ENCODE measurements around the gene CCDC74A. TPM values are rescaled to one million over a fixed set of nuclear protein-coding genes. Genes with fewer than 3 reads are reported as not detected.

The CCDC74A gene
- total RNA-seq, 1 donor from 2014 or later = 2.8 TPM

DNA sequence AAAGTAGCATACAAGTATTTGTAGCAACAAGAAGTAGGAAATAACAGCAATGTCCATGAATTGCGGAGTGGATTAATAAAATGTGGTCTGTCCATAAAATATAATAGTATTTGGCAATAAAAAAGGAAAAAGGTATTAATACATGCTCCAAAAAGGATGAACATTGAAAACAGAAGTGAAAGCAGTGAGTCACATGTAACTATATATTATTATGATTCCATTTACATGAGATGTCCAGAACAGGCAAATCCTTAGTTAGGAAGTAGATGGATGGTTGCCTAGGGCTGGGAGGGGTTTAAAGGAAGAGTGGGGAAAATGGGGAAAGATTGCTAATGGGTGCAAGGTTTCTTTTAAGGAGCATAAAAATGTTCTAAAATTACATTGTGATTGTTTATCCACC lies 44.5 kb downstream of the CCDC74A start:
- Mint-ChIP-seq H3K4me3 (ENCODE audit: low read depth) (no peak overlapping the region), H3K4me1 (ENCODE audit: low read depth) (no peaks in the 10 kb centered on the region), H3K9me3 (no peaks in the 10 kb centered on the region), H3K27ac (no peak overlapping the region), H3K27me3 (ENCODE audit: low read depth) (peaks cover 17% of the 10 kb centered on the region), H3K36me3 (ENCODE audit: low read depth) (no peaks in the 10 kb centered on the region)
- intact Hi-C loops (cut with micrococcal nuclease) = no loop called here
- no peak for DNase-seq (ENCODE audit: low spot score)

DNA sequence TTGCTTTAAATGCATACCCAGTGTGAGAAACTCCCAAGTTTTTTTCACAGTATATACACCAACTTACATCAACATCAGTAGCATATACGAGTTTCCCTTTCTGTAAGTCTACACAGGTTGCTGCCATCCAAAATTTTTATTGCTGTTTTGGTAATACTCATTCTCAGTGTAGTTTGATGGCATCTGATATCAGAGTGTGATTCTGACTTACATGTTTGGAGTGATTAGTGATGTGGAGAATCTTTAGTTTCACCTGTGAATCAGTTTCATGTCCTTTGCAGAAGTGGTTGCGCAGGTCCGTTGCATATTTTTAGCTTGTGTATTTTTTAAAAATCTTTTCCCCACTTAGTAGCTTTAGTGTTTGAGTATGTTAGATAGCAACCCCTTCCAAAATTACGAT lies 50.1 kb downstream of the CCDC74A start:
- intact Hi-C loops (cut with micrococcal nuclease) = no loop called here
- no peak for DNase-seq (ENCODE audit: low spot score)
- Mint-ChIP-seq H3K27ac (no peak overlapping the region), H3K9me3 (no peaks in the 10 kb centered on the region), H3K27me3 (ENCODE audit: low read depth) (peaks cover 8% of the 10 kb centered on the region), H3K4me1 (ENCODE audit: low read depth) (no peaks in the 10 kb centered on the region), H3K36me3 (ENCODE audit: low read depth) (no peaks in the 10 kb centered on the region), H3K4me3 (ENCODE audit: low read depth) (no peak overlapping the region)

DNA sequence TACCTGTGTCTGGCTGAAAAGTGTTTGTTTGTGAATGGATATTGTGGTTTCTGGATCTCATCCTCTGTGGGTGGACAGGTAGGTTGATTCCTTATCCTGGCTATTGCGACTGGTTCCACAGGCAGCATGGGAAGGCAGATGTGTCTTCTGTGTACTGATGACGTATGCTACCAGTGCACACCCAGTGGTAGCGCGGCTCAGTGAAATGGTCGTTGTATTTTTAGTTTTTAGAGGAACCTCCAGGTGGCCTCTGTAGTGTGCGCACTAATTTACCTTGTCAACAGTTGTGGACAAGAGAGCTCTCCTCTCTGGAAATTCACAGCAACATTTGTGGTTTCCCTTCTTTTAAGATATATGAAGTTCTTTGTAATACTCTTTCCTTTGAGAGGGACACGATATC lies 52.5 kb downstream of the CCDC74A start:
- Mint-ChIP-seq H3K27ac (no peak overlapping the region), H3K4me1 (ENCODE audit: low read depth) (no peaks in the 10 kb centered on the region), H3K9me3 (no peaks in the 10 kb centered on the region), H3K36me3 (ENCODE audit: low read depth) (no peaks in the 10 kb centered on the region), H3K4me3 (ENCODE audit: low read depth) (no peak overlapping the region), H3K27me3 (ENCODE audit: low read depth) (peaks cover 8% of the 10 kb centered on the region)
- intact Hi-C loops (cut with micrococcal nuclease) = no loop called here
- DNase-seq (ENCODE audit: low spot score) = no peak

Other genes with a start within 250 kb of the CCDC74A start
- 0.07 TPM in 1 of 2 replicates, not detected in the other for gene RAB6D, start 163.7 kb upstream of the CCDC74A start, total RNA-seq
- gene TUBA3D, start 51.8 kb upstream of the CCDC74A start, total RNA-seq = not detected in 2 replicates
- 124 and 130 TPM in 2 replicates for gene MZT2A, start 35.5 kb upstream of the CCDC74A start, total RNA-seq

Measured in activated T-helper 2 cell treated with anti-CD3 and anti-CD28 coated beads, Interferon-gamma antibody, Interleukin-2, Interleukin-4, amounts not matched to agents 10 μg/mL and 5 μg/mL and 100 μg/mL, durations not matched to agents 14 hours and 24 hours and 36 hours (primary cell).